Globus pallidus (tissue), 1 donor: ENCODE results near the gene TM6SF1.
"Not testable (repeated sequence)": the region's sequence is repeated elsewhere in the genome, so short reads cannot be mapped to it uniquely, and the experiment has no call there.

Experiments
- DNase-seq: peaks from one replicate; pipeline ENCODE4 v3.0.0-alpha.2; 2015; ENCODE audit warnings: low spot score

The TM6SF1 gene

GRCh38 chr15:83088876-83089275, 18.6 kb upstream of the TM6SF1 start:
- DNase-seq, result no peak

- DNase-seq, result no peak
Observed at GRCh38 chr15:83090465-83090864, 17.0 kb upstream of the TM6SF1 start.

DNA sequence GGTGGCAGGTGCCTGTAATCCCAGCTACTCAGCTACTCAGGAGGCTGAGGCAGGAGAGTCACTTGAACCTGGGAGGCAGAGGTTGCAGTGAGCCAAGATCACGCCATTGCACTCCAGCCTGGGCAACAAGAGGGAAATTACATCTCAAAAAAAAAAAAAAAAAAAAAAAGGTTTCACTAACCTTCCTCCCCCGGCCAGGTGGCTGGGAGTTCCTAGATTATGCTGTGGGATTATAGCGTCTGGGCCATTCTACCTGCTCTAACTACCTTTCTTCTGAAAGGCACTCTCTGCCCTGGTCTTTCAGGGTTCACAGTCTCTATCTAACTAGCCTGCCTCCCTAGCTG, 15.5 kb upstream of the TM6SF1 start:
- not testable (repeated sequence) for DNase-seq

- peak; percentile 68 for DNase-seq
Observed at GRCh38 chr15:83092309-83092976, 15.0 kb upstream of the TM6SF1 start.

DNA sequence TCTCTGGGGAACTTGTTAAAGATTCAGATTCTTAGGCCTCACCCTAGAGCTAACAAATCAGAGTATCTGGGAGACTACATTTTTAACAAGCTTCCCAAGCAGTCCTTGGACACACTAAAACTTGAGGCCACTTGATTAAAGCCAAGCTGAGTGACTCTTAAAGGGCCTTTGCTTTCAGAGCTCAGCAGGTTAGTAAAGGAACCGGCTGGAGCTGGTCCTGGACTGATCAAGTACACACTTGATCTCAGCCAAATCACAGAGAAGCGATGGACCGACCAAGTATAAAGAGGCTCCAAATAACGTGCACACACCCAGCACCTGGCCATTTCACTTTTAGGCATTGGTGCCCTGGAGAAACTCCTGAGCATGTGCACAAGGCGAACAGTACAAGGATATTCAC, 12.9 kb upstream of the TM6SF1 start:
- DNase-seq, result no peak

- no peak for DNase-seq
Observed at GRCh38 chr15:83098079-83098478, 9.4 kb upstream of the TM6SF1 start.

- DNase-seq, result no peak
Observed at GRCh38 chr15:83099290-83099689, 8.2 kb upstream of the TM6SF1 start.

DNA sequence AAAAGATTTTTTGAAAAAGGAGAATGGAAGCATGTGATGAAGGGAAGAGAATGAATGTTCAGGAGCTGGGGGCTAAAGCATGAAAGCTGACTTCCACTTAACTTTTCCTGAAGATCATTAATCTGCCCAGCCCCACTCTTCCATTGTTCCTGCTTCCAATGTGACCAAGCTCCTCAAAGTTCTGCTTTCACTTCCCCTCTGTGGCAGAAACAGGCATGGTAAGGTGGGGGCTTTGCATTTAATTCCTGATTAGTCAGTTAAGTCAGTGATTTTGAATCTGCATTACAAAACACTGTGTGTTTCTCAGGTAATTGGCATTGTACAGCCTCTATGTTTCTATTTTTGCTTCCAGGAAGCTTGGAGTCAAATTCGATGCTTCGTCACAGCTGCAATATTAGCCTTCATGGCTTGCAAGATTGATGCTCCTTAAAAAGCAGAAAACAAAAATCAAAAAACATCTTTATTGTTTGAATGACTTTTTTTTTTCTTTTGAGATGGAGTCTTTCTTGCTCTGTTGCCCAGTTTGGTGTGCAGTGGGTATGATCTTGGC, 7.3 kb upstream of the TM6SF1 start:
- DNase-seq, result peak; percentile 45

- no peak for DNase-seq
Observed at GRCh38 chr15:83102346-83102745, 5.1 kb upstream of the TM6SF1 start.

DNA sequence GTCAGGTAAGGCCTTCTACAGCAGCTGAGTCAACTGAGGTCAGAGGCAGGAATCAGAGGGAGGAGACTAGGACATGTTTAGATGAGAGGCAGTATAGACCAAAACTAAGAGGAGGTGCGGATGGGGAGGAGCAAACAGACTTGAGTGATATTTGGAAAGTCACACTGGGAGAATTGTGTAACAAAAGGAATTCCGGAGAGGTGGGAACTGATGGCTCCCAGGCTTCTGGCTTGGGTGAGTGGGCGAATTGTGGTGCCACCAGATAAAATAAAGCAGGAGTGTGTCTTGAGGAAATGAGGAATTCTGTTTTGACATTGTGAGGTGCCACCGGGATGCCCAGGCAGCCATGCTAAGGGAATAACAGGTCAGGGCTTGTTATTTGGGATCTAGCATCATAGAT, 3.3 kb upstream of the TM6SF1 start:
- DNase-seq, result no peak

DNA sequence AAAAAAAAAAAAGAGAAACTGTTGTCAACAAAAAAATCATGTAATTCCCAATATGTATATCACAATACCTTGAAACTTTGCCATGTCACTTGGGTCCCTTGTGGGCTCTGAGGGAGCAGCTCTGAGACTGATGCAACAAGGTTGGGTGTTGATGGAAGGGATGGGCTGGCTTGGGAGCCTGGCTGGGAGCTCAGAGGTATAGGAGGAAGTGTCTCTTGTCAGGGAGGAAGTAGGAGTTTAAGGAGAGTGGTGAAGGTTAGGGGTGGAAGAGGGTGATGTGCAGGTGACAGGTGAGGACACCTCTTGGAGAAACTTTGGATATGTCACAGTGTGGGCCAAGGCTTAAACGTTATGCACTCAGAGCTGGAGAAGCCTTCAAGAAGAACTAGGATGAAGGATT, 2.0 kb upstream of the TM6SF1 start:
- no peak for DNase-seq

DNA sequence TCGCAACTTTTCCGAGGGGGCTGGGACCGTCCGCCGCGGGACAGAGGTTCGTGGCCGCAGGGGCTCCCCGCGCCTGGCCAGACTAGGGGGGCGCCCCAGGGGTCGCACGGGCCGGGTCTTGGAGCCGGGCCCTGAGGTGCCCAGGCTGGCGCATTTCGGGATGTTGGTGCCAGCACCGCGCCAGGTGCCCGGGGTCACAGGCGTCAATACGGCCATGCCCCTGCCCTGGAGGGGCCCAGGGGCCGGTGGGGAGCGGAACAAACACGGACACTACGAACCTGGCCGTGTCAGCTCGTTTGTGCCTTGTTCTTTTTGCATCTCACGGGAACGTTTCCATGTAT, 366 bp downstream of the TM6SF1 start:
- DNase-seq, result no peak

GRCh38 chr15:83108266-83109219, 1.1 kb downstream of the TM6SF1 start:
- DNase-seq, result peak; percentile 69

GRCh38 chr15:83109532-83109931, 2.1 kb downstream of the TM6SF1 start:
- no peak for DNase-seq

- DNase-seq, result no peak
Observed at GRCh38 chr15:83110381-83110780, 2.9 kb downstream of the TM6SF1 start.

DNA sequence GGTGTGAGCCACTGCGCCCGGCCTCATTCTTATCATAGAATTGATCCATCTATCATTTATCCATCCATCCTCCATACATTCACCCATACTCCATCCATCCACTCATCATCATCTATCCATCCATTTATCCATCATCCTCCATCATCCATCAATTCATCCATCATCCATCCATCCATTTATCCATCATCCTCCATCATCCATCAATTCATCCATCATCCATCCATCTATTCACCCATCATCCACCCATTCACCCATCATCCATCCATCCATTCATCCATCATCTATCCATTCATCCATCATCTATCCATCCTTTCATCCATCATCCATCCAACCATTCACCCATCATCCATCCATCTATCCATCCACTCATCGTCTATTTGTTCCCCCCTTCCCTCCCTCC, 3.7 kb downstream of the TM6SF1 start:
- no peak for DNase-seq

GRCh38 chr15:83112233-83112955, 4.9 kb downstream of the TM6SF1 start:
- DNase-seq, result no peak

- no peak for DNase-seq
Observed at GRCh38 chr15:83112956-83113299, 5.5 kb downstream of the TM6SF1 start.

- no peak for DNase-seq
Observed at GRCh38 chr15:83113881-83114674, 6.6 kb downstream of the TM6SF1 start.

DNA sequence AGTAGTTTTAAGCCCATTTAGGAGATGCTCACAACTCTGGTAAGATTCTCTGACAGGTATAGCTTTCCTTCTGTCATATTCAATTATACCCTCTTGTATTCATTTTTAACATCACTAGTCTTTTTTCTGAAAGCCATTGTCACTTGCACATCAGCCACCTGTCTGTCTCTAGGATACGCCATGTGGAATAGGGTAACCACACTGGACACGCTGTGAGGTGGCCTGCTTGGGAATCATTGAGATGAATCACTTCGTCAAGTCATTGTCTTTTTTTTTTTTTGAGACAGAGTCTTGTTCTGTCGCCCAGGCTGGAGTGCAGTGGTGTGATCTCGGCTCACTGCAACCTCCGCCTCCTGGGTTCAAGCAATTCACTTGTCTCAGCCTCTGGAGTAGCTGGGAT, 7.4 kb downstream of the TM6SF1 start:
- DNase-seq, result no peak

- DNase-seq, result no peak
Observed at GRCh38 chr15:83115410-83115809, 8.0 kb downstream of the TM6SF1 start.
